Measurements from ENCODE around the gene SPOCK1.

- TF ChIP-seq FOXM1 (IDR thresholded peaks at IDR 0.05; ENCODE audit: borderline replicate concordance) (no peak), ARNT (IDR thresholded peaks at IDR 0.05) (no peak), BHLHE40 (IDR thresholded peaks at IDR 0.05; ENCODE audit: borderline replicate concordance) (no peak), NFRKB (IDR thresholded peaks at IDR 0.05) (no peak), SP1 (IDR thresholded peaks at IDR 0.05) (no peak), ELF4 (IDR thresholded peaks at IDR 0.05) (no peak), SUZ12 (IDR thresholded peaks at IDR 0.05) (no peak), ZNF384 (IDR thresholded peaks at IDR 0.05) (no peak), LEF1 (IDR thresholded peaks at IDR 0.05; ENCODE audit: borderline replicate concordance) (no peak), FOXK2 (IDR thresholded peaks at IDR 0.05) (no peak)
Measured at GRCh38 chr5:137366526-137366925, 132.6 kb downstream of the SPOCK1 start.

Measured in HEK293T (cell line).